ENCODE results near the gene ORC6.

Gene ORC6

GRCh38 chr16:46715769-46716305 is 26.4 kb downstream of the ORC6 start:
- no peaks in the 10 kb centered on the region for H3K36me3 ChIP-seq (ENCODE audit: control insufficient read depth in 1 of 2, insufficient read depth in 2 of 2, low read length in 2 of 2)
- H3K27ac ChIP-seq (ENCODE audit: low read depth, low read length) = no peak overlapping the region
- H3K27me3 ChIP-seq (ENCODE audit: control insufficient read depth in 1 of 2, insufficient read depth in 2 of 2, low read length in 2 of 2) = no peaks in the 10 kb centered on the region
- peaks cover 4% of the 10 kb centered on the region in 2 donors for H3K4me1 ChIP-seq (ENCODE audit: control insufficient read depth in 1 of 2, insufficient read depth in 2 of 2, low read length in 2 of 2)
- H3K9ac ChIP-seq (ENCODE audit: low read depth in 1 of 2, low read length in 2 of 2) = no peak overlapping the region
- H3K9me3 ChIP-seq (ENCODE audit: control insufficient read depth in 1 of 2, low read length in 2 of 2) = no peaks in the 10 kb centered on the region
- no peak overlapping the region for H3K4me3 ChIP-seq (ENCODE audit: low read depth in 1 of 2, low read length in 2 of 2)

- Histone ChIP-seq H3K9ac (ENCODE audit: low read depth in 1 of 2, low read length in 2 of 2) (no peak overlapping the region), H3K4me1 (ENCODE audit: control insufficient read depth in 1 of 2, insufficient read depth in 2 of 2, low read length in 2 of 2) (peaks cover under 1% of the 10 kb centered on the region in 2 donors), H3K4me3 (ENCODE audit: low read depth in 1 of 2, low read length in 2 of 2) (no peak overlapping the region), H3K27me3 (ENCODE audit: control insufficient read depth in 1 of 2, insufficient read depth in 2 of 2, low read length in 2 of 2) (no peaks in the 10 kb centered on the region), H3K9me3 (ENCODE audit: control insufficient read depth in 1 of 2, low read length in 2 of 2) (no peaks in the 10 kb centered on the region), H3K27ac (ENCODE audit: low read depth, low read length) (no peak overlapping the region), H3K36me3 (ENCODE audit: control insufficient read depth in 1 of 2, insufficient read depth in 2 of 2, low read length in 2 of 2) (no peaks in the 10 kb centered on the region)
Measured at GRCh38 chr16:46717692-46718091, 28.2 kb downstream of the ORC6 start.

GRCh38 chr16:46718214-46718613 is 28.8 kb downstream of the ORC6 start:
- Histone ChIP-seq H3K27me3 (ENCODE audit: control insufficient read depth in 1 of 2, insufficient read depth in 2 of 2, low read length in 2 of 2) (no peaks in the 10 kb centered on the region), H3K36me3 (ENCODE audit: control insufficient read depth in 1 of 2, insufficient read depth in 2 of 2, low read length in 2 of 2) (no peaks in the 10 kb centered on the region), H3K4me3 (ENCODE audit: low read depth in 1 of 2, low read length in 2 of 2) (no peak overlapping the region), H3K4me1 (ENCODE audit: control insufficient read depth in 1 of 2, insufficient read depth in 2 of 2, low read length in 2 of 2) (no peaks in the 10 kb centered on the region), H3K9me3 (ENCODE audit: control insufficient read depth in 1 of 2, low read length in 2 of 2) (no peaks in the 10 kb centered on the region), H3K9ac (ENCODE audit: low read depth in 1 of 2, low read length in 2 of 2) (no peak overlapping the region), H3K27ac (ENCODE audit: low read depth, low read length) (no peak overlapping the region)

GRCh38 chr16:46719528-46719927 is 30.1 kb downstream of the ORC6 start:
- Histone ChIP-seq H3K27me3 (ENCODE audit: control insufficient read depth in 1 of 2, insufficient read depth in 2 of 2, low read length in 2 of 2) (no peaks in the 10 kb centered on the region), H3K36me3 (ENCODE audit: control insufficient read depth in 1 of 2, insufficient read depth in 2 of 2, low read length in 2 of 2) (no peaks in the 10 kb centered on the region), H3K4me1 (ENCODE audit: control insufficient read depth in 1 of 2, insufficient read depth in 2 of 2, low read length in 2 of 2) (no peaks in the 10 kb centered on the region), H3K27ac (ENCODE audit: low read depth, low read length) (no peak overlapping the region), H3K4me3 (ENCODE audit: low read depth in 1 of 2, low read length in 2 of 2) (no peak overlapping the region), H3K9ac (ENCODE audit: low read depth in 1 of 2, low read length in 2 of 2) (no peak overlapping the region), H3K9me3 (ENCODE audit: control insufficient read depth in 1 of 2, low read length in 2 of 2) (no peaks in the 10 kb centered on the region)

- no peak overlapping the region for H3K9ac ChIP-seq (ENCODE audit: low read depth in 1 of 2, low read length in 2 of 2)
- H3K27ac ChIP-seq (ENCODE audit: low read depth, low read length) = no peak overlapping the region
- H3K36me3 ChIP-seq (ENCODE audit: control insufficient read depth in 1 of 2, insufficient read depth in 2 of 2, low read length in 2 of 2) = no peaks in the 10 kb centered on the region
- H3K4me3 ChIP-seq (ENCODE audit: low read depth in 1 of 2, low read length in 2 of 2) = no peak overlapping the region
- peaks cover 0 to 6% of the 10 kb centered on the region in 2 donors for H3K9me3 ChIP-seq (ENCODE audit: control insufficient read depth in 1 of 2, low read length in 2 of 2)
- H3K27me3 ChIP-seq (ENCODE audit: control insufficient read depth in 1 of 2, insufficient read depth in 2 of 2, low read length in 2 of 2) = no peaks in the 10 kb centered on the region
- no peaks in the 10 kb centered on the region for H3K4me1 ChIP-seq (ENCODE audit: control insufficient read depth in 1 of 2, insufficient read depth in 2 of 2, low read length in 2 of 2)
Measured at GRCh38 chr16:46720619-46721018, 31.2 kb downstream of the ORC6 start.

- H3K36me3 ChIP-seq (ENCODE audit: control insufficient read depth in 1 of 2, insufficient read depth in 2 of 2, low read length in 2 of 2) = no peaks in the 10 kb centered on the region
- H3K9me3 ChIP-seq (ENCODE audit: control insufficient read depth in 1 of 2, low read length in 2 of 2) = peaks cover 0 to 7% of the 10 kb centered on the region in 2 donors
- no peaks in the 10 kb centered on the region for H3K27me3 ChIP-seq (ENCODE audit: control insufficient read depth in 1 of 2, insufficient read depth in 2 of 2, low read length in 2 of 2)
- no peak overlapping the region for H3K27ac ChIP-seq (ENCODE audit: low read depth, low read length)
- H3K4me1 ChIP-seq (ENCODE audit: control insufficient read depth in 1 of 2, insufficient read depth in 2 of 2, low read length in 2 of 2) = no peaks in the 10 kb centered on the region
- no peak overlapping the region for H3K9ac ChIP-seq (ENCODE audit: low read depth in 1 of 2, low read length in 2 of 2)
- no peak overlapping the region for H3K4me3 ChIP-seq (ENCODE audit: low read depth in 1 of 2, low read length in 2 of 2)
Measured at GRCh38 chr16:46721885-46722284, 32.4 kb downstream of the ORC6 start.

GRCh38 chr16:46727184-46727583 is 37.7 kb downstream of the ORC6 start:
- Histone ChIP-seq H3K9ac (ENCODE audit: low read depth in 1 of 2, low read length in 2 of 2) (no peak overlapping the region), H3K36me3 (ENCODE audit: control insufficient read depth in 1 of 2, insufficient read depth in 2 of 2, low read length in 2 of 2) (no peaks in the 10 kb centered on the region)

GRCh38 chr16:46727630-46728029 is 38.2 kb downstream of the ORC6 start:
- no peak overlapping the region for H3K27ac ChIP-seq (ENCODE audit: low read depth, low read length)
- no peaks in the 10 kb centered on the region for H3K36me3 ChIP-seq (ENCODE audit: control insufficient read depth in 1 of 2, insufficient read depth in 2 of 2, low read length in 2 of 2)
- no peak overlapping the region for H3K9ac ChIP-seq (ENCODE audit: low read depth in 1 of 2, low read length in 2 of 2)

More at GRCh38 chr16:46727184-46727583, 37.7 kb downstream of the ORC6 start:
- no peaks in the 10 kb centered on the region for H3K27me3 ChIP-seq (ENCODE audit: control insufficient read depth in 1 of 2, insufficient read depth in 2 of 2, low read length in 2 of 2)
- H3K27ac ChIP-seq (ENCODE audit: low read depth, low read length) = no peak overlapping the region
- H3K4me3 ChIP-seq (ENCODE audit: low read depth in 1 of 2, low read length in 2 of 2) = no peak overlapping the region
- H3K9me3 ChIP-seq (ENCODE audit: control insufficient read depth in 1 of 2, low read length in 2 of 2) = peaks cover 0 to 7% of the 10 kb centered on the region in 2 donors
- no peaks in the 10 kb centered on the region for H3K4me1 ChIP-seq (ENCODE audit: control insufficient read depth in 1 of 2, insufficient read depth in 2 of 2, low read length in 2 of 2)

GRCh38 chr16:46728806-46729205 is 39.3 kb downstream of the ORC6 start:
- no peak overlapping the region for H3K4me3 ChIP-seq (ENCODE audit: low read depth in 1 of 2, low read length in 2 of 2)
- H3K9ac ChIP-seq (ENCODE audit: low read depth in 1 of 2, low read length in 2 of 2) = no peak overlapping the region
- no peaks in the 10 kb centered on the region for H3K36me3 ChIP-seq (ENCODE audit: control insufficient read depth in 1 of 2, insufficient read depth in 2 of 2, low read length in 2 of 2)
- H3K9me3 ChIP-seq (ENCODE audit: control insufficient read depth in 1 of 2, low read length in 2 of 2) = peaks cover 0 to 7% of the 10 kb centered on the region in 2 donors
- H3K27me3 ChIP-seq (ENCODE audit: control insufficient read depth in 1 of 2, insufficient read depth in 2 of 2, low read length in 2 of 2) = no peaks in the 10 kb centered on the region
- H3K27ac ChIP-seq (ENCODE audit: low read depth, low read length) = no peak overlapping the region
- no peaks in the 10 kb centered on the region for H3K4me1 ChIP-seq (ENCODE audit: control insufficient read depth in 1 of 2, insufficient read depth in 2 of 2, low read length in 2 of 2)

More at GRCh38 chr16:46727630-46728029, 38.2 kb downstream of the ORC6 start:
- H3K27me3 ChIP-seq (ENCODE audit: control insufficient read depth in 1 of 2, insufficient read depth in 2 of 2, low read length in 2 of 2) = no peaks in the 10 kb centered on the region
- H3K4me1 ChIP-seq (ENCODE audit: control insufficient read depth in 1 of 2, insufficient read depth in 2 of 2, low read length in 2 of 2) = no peaks in the 10 kb centered on the region
- peaks cover 0 to 7% of the 10 kb centered on the region in 2 donors for H3K9me3 ChIP-seq (ENCODE audit: control insufficient read depth in 1 of 2, low read length in 2 of 2)
- H3K4me3 ChIP-seq (ENCODE audit: low read depth in 1 of 2, low read length in 2 of 2) = no peak overlapping the region

GRCh38 chr16:46729326-46729995 is 40.0 kb downstream of the ORC6 start:
- Histone ChIP-seq H3K9ac (ENCODE audit: low read depth in 1 of 2, low read length in 2 of 2) (no peak overlapping the region), H3K27ac (ENCODE audit: low read depth, low read length) (no peak overlapping the region), H3K4me3 (ENCODE audit: low read depth in 1 of 2, low read length in 2 of 2) (no peak overlapping the region), H3K4me1 (ENCODE audit: control insufficient read depth in 1 of 2, insufficient read depth in 2 of 2, low read length in 2 of 2) (no peaks in the 10 kb centered on the region), H3K27me3 (ENCODE audit: control insufficient read depth in 1 of 2, insufficient read depth in 2 of 2, low read length in 2 of 2) (no peaks in the 10 kb centered on the region), H3K36me3 (ENCODE audit: control insufficient read depth in 1 of 2, insufficient read depth in 2 of 2, low read length in 2 of 2) (no peaks in the 10 kb centered on the region), H3K9me3 (ENCODE audit: control insufficient read depth in 1 of 2, low read length in 2 of 2) (peaks cover 0 to 7% of the 10 kb centered on the region in 2 donors)
